Measurements from ENCODE around the gene SLC39A11. TPM values are rescaled to one million over a fixed set of nuclear protein-coding genes. Genes with fewer than 3 reads are reported as not detected.

The SLC39A11 gene
- total RNA-seq, 1 experiment from 2014 or later: 15.2 TPM

GRCh38 chr17:72602517-72603419 is 489.7 kb downstream of the SLC39A11 start:
- no CpG with 5 or more reads among the region's 12 CpGs for WGBS (ENCODE audit: extremely low coverage, insufficient read length, low lambda C conversion rate)
- Mint-ChIP-seq H3K4me1 (peaks cover 24 to 30% of the 10 kb centered on the region in 2 experiments), H3K27me3 (ENCODE audit: low read depth) (peaks cover 44% of the 10 kb centered on the region), H3K9me3 (peaks cover 0 to 2% of the 10 kb centered on the region in 2 experiments; a peak in 3 of 5 replicates), H3K36me3 (ENCODE audit: insufficient read depth in 1 of 3, low read depth in 3 of 3) (no peaks in the 10 kb centered on the region; a peak in 1 of 7 replicates), H3K4me3 (no peak overlapping the region; a peak in 1 of 5 replicates), H3K27ac (no peak overlapping the region)
- Histone ChIP-seq H2AK5ac (ENCODE audit: insufficient read length, low read length) (no peak overlapping the region), H3K9ac (ENCODE audit: extremely low read depth, insufficient read length, low read length) (no peak overlapping the region), H3K23ac (ENCODE audit: insufficient read length, low read depth, low read length) (no peak overlapping the region), H3K27me3 (ENCODE audit: insufficient read depth, low read length) (no peaks in the 10 kb centered on the region), H4K8ac (replicated peaks; ENCODE audit: insufficient read length, low read depth, low read length) (no peak overlapping the region), H4K20me1 (ENCODE audit: control insufficient read depth, insufficient read depth, insufficient read length) (no peaks in the 10 kb centered on the region), H2BK15ac (ENCODE audit: low read depth, low read length) (no peak overlapping the region), H4K91ac (ENCODE audit: insufficient read length, low read depth, low read length) (no peak overlapping the region), H3K4me2 (ENCODE audit: insufficient read depth, insufficient read length, low read length) (peak overlapping the region; percentile 1), H3K18ac (ENCODE audit: insufficient read length, low read depth, low read length) (no peak overlapping the region), H2BK5ac (ENCODE audit: insufficient read length, low read length) (no peak overlapping the region), H3K79me2 (ENCODE audit: insufficient read depth, low read length) (no peaks in the 10 kb centered on the region), H4K5ac (ENCODE audit: insufficient read length, low read depth, low read length) (no peak overlapping the region), H2BK12ac (ENCODE audit: insufficient read length, low read depth, low read length) (no peak overlapping the region), H3K4me1 (ENCODE audit: insufficient read depth, low read length) (0 out of 2 replicates have a peak, but pooled peaks cover 2% of the 10 kb centered on the region), H3K27ac (ENCODE audit: insufficient read length, low read depth, low read length) (no peak overlapping the region), H2AFZ (ENCODE audit: low read length) (no peak overlapping the region), H2BK120ac (ENCODE audit: low read depth, low read length, poor library complexity, severe bottlenecking) (no peak overlapping the region), H3K79me1 (ENCODE audit: insufficient read depth, low read depth, low read length, poor library complexity, severe bottlenecking) (no peaks in the 10 kb centered on the region), H3K4ac (ENCODE audit: low read depth, low read length) (no peak overlapping the region), H3T11ph (ENCODE audit: low read length) (no peak overlapping the region), H3K56ac (ENCODE audit: insufficient read length, low read depth, low read length) (no peak overlapping the region), H3K9me3 (ENCODE audit: control insufficient read depth, low read depth, low read length) (no peaks in the 10 kb centered on the region), H2BK20ac (ENCODE audit: low read depth, low read length, poor library complexity, severe bottlenecking) (no peak overlapping the region), H3K23me2 (ENCODE audit: insufficient read length, low read depth, low read length, poor library complexity, severe bottlenecking) (no peaks in the 10 kb centered on the region), H3K14ac (ENCODE audit: insufficient read depth, low read length) (no peak overlapping the region)
- peak; percentile 87 for DNase-seq
- TF ChIP-seq CTCF (conservative IDR thresholded peaks at IDR 0.05): peak; percentile 61; the same call in 2 of the 3 replicates
